PC-3 (cell line): ENCODE measurements around the gene PATL2. TPM values are rescaled to one million over a fixed set of nuclear protein-coding genes. Genes with fewer than 3 reads are reported as not detected.

ENCODE experiments used
- ATAC-seq: fragments of 200-7000 bp; cut with Tn5 transposase; 2 replicates; pipeline ENCODE4 v1.9.1; 2020; ENCODE audit warnings: mild to moderate bottlenecking, moderate library complexity
- BruUV-seq: library from RNA; stranded (reverse); fragments of 400-500 nt; replicated peaks from 2 replicates; lab custom pipeline; 2021; lab: Mats Ljungman, UMichigan
- CTCF ChIA-PET: fragments of 300-600 bp; sonication (Branson Sonifier 250); formaldehyde crosslinking; loops from one replicate; lab custom pipeline; 2022; ENCODE audit warnings: antibody characterized with exemption; lab: Charles Lee
- POLR2A ChIA-PET: fragments of 300-600 bp; sonication (Branson Sonifier 250); formaldehyde crosslinking; loops from one replicate; lab custom pipeline; 2022; ENCODE audit warnings: antibody characterized with exemption; ENCODE audit not compliant: unreplicated experiment; lab: Charles Lee
- DNase-seq: peaks from one replicate; pipeline ENCODE4 v3.0.0-alpha.2; 2015
- H2AFZ ChIP-seq: fragments of 300-600 bp; sonication (generic); 2 replicates; pipeline ENCODE4 v1.6.0; 2016; ENCODE audit warnings: antibody characterized with exemption, low read length
- H3F3A ChIP-seq: fragments of 300-600 bp; sonication (generic); one replicate; pipeline ENCODE4 v1.6.0; 2017; ENCODE audit warnings: antibody characterized with exemption, low read length, control low read depth, mild to moderate bottlenecking; ENCODE audit not compliant: unreplicated experiment
- H3K27ac ChIP-seq: fragments of 300-600 bp; sonication (generic); 2 replicates; pipeline ENCODE4 v1.5.1; 2016; ENCODE audit warnings: mild to moderate bottlenecking, low read length
- H3K27me3 ChIP-seq: fragments of 300-600 bp; sonication (generic); 2 replicates; pipeline ENCODE4 v1.6.1; 2016; ENCODE audit warnings: low read length, mixed read lengths
- H3K36me3 ChIP-seq: fragments of 300-600 bp; sonication (generic); 2 replicates; pipeline ENCODE4 v1.6.1; 2016; ENCODE audit warnings: low read depth, mixed run types, low read length, mixed read lengths
- H3K4me1 ChIP-seq: fragments of 300-600 bp; sonication (generic); 2 replicates; pipeline ENCODE4 v1.5.1; 2016; ENCODE audit warnings: low read length; ENCODE audit not compliant: insufficient read depth
- H3K4me2 ChIP-seq: fragments of 300-600 bp; sonication (generic); 2 replicates; pipeline ENCODE4 v1.6.0; 2016; ENCODE audit warnings: low read length
- H3K4me3 ChIP-seq: fragments of 300-600 bp; sonication (generic); 2 replicates; pipeline ENCODE4 v1.5.1; 2016; ENCODE audit warnings: mild to moderate bottlenecking, low read length, mixed read lengths
- H3K79me2 ChIP-seq: fragments of 300-600 bp; sonication (generic); 2 replicates; pipeline ENCODE4 v1.6.1; 2017; ENCODE audit warnings: low read length, mixed read lengths
- H3K9ac ChIP-seq: fragments of 300-600 bp; sonication (generic); 2 replicates; pipeline ENCODE4 v1.6.0; 2016; ENCODE audit warnings: mild to moderate bottlenecking, low read length
- H3K9me2 ChIP-seq: fragments of 300-600 bp; sonication (generic); replicated peaks from 2 replicates; pipeline ENCODE4 v1.6.1; 2016; ENCODE audit warnings: mixed run types, low read length, mixed read lengths
- H3K9me3 ChIP-seq: fragments of 300-600 bp; sonication (generic); 2 replicates; pipeline ENCODE4 v1.6.1; 2016; ENCODE audit warnings: low read length, mixed read lengths
- H4K20me1 ChIP-seq: fragments of 300-600 bp; sonication (generic); 2 replicates; pipeline ENCODE4 v1.6.1; 2016; ENCODE audit warnings: low read length, mixed read lengths
- CTCF ChIP-seq: fragments of 300-600 bp; sonication (generic); conservative IDR thresholded peaks from 2 replicates; pipeline ENCODE4 v1.5.1; 2017; ENCODE audit warnings: antibody characterized with exemption, low read depth, mild to moderate bottlenecking, low read length
- EZH2 ChIP-seq: fragments of 300-600 bp; sonication (generic); IDR thresholded peaks from one replicate; pipeline ENCODE4 v1.6.1; 2017; ENCODE audit warnings: antibody characterized with exemption, mild to moderate bottlenecking, low read length; ENCODE audit not compliant: unreplicated experiment
- EZH2phosphoT487 ChIP-seq: fragments of 300-600 bp; sonication (generic); IDR thresholded peaks from 2 replicates; pipeline ENCODE4 v1.6.1; 2018; ENCODE audit warnings: mild to moderate bottlenecking, antibody characterized with exemption, low read length, borderline replicate concordance
- intact Hi-C: fragments of 100-400 bp; cut with micrococcal nuclease; formaldehyde crosslinking; loops from 2 replicates; pipeline ENCODE4 v1.9.0; 2023
- total RNA-seq: library from RNA; depleted of rRNA; stranded (reverse); fragments of >200 nt; gene quantifications from 2 replicates; pipeline ENCODE4 v1.2.3, GENCODE V29; 2014

Gene PATL2
- total RNA-seq, 1 experiment from 2014 or later = 0.15 TPM

DNA sequence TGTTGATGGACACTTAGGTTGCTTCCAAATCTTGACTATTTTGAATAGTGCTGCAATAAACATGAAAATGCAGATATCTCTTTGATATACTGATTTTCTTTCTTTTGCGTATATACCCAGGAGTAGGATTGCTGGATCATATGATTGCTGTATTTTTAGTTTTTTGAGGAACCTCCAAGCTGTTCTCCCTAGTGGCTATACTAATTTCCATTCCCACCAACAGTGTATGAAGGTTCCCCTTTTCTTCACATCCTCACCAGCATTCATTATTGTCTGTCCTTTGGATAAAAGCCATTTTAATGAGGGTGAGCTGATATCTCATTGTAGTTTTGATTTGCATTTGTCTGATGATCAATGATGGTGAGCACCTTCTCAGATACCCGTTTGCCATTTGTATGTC is 12.5 kb downstream of the PATL2 start:
- Histone ChIP-seq H3K36me3 (no peaks in the 10 kb centered on the region), H3K27me3 (no peaks in the 10 kb centered on the region), H3K4me2 (no peak overlapping the region), H3K79me2 (no peaks in the 10 kb centered on the region), H3K27ac (no peak overlapping the region), H3K9ac (no peak overlapping the region), H4K20me1 (no peaks in the 10 kb centered on the region), H2AFZ (no peak overlapping the region), H3K9me2 (no peaks in the 10 kb centered on the region), H3F3A (no peaks in the 10 kb centered on the region), H3K4me1 (no peaks in the 10 kb centered on the region), H3K4me3 (no peak overlapping the region), H3K9me3 (no peaks in the 10 kb centered on the region)
- BruUV-seq = no TSS peak
- no peak for TF ChIP-seq EZH2
- TF ChIP-seq EZH2phosphoT487 = no peak
- no peak for TF ChIP-seq CTCF
- DNase-seq = no peak
- ChIA-PET POLR2A (interaction anchor here (0.7 kb wide), 1 partner anchor 39 kb away, joined by 4 read pairs; no protein-coding TSS in a partner anchor), CTCF (no interaction called here)
- no peak for ATAC-seq
- intact Hi-C loops = no loop called here

GRCh38 chr15:44697014-44697413 is 14.1 kb downstream of the PATL2 start:
- TF ChIP-seq CTCF (no peak), EZH2 (no peak), EZH2phosphoT487 (no peak)
- Histone ChIP-seq H2AFZ (no peak overlapping the region), H3K36me3 (no peaks in the 10 kb centered on the region), H3K9ac (no peak overlapping the region), H4K20me1 (no peaks in the 10 kb centered on the region), H3K79me2 (no peaks in the 10 kb centered on the region), H3K4me1 (no peaks in the 10 kb centered on the region), H3K9me2 (no peaks in the 10 kb centered on the region), H3K9me3 (no peaks in the 10 kb centered on the region), H3F3A (no peaks in the 10 kb centered on the region), H3K4me3 (no peak overlapping the region), H3K4me2 (no peak overlapping the region), H3K27ac (no peak overlapping the region), H3K27me3 (no peaks in the 10 kb centered on the region)
- ATAC-seq (no peak), DNase-seq (no peak)
- intact Hi-C loops = no loop called here
- BruUV-seq = no TSS peak
- CTCF ChIA-PET = no interaction called here
- POLR2A ChIA-PET = no interaction called here

GRCh38 chr15:44695294-44695693 is 15.8 kb downstream of the PATL2 start:
- no peak for TF ChIP-seq EZH2phosphoT487
- no peak for TF ChIP-seq CTCF
- TF ChIP-seq EZH2 = no peak
- no peaks in the 10 kb centered on the region for H4K20me1 ChIP-seq
- no peaks in the 10 kb centered on the region for H3K4me1 ChIP-seq
- no peak overlapping the region for H3K4me2 ChIP-seq
- no peaks in the 10 kb centered on the region for H3F3A ChIP-seq
- no peak for ATAC-seq
- H3K9me2 ChIP-seq = no peaks in the 10 kb centered on the region
- no peaks in the 10 kb centered on the region for H3K36me3 ChIP-seq
- no peak overlapping the region for H3K4me3 ChIP-seq
- no peak overlapping the region for H3K27ac ChIP-seq
- H3K79me2 ChIP-seq = no peaks in the 10 kb centered on the region
- intact Hi-C loops = no loop called here
- H3K9ac ChIP-seq = no peak overlapping the region
- no TSS peak for BruUV-seq
- POLR2A ChIA-PET = no interaction called here
- H3K9me3 ChIP-seq = no peaks in the 10 kb centered on the region
- no peak for DNase-seq
- no peak overlapping the region for H2AFZ ChIP-seq
- CTCF ChIA-PET = no interaction called here
- no peaks in the 10 kb centered on the region for H3K27me3 ChIP-seq
